Measurements from ENCODE around the gene MOB1A. TPM values are rescaled to one million over a fixed set of nuclear protein-coding genes. Genes with fewer than 3 reads are reported as not detected.

MOB1A gene
- total RNA-seq, 1 experiment from 2014 or later: 95.1 TPM

DNA sequence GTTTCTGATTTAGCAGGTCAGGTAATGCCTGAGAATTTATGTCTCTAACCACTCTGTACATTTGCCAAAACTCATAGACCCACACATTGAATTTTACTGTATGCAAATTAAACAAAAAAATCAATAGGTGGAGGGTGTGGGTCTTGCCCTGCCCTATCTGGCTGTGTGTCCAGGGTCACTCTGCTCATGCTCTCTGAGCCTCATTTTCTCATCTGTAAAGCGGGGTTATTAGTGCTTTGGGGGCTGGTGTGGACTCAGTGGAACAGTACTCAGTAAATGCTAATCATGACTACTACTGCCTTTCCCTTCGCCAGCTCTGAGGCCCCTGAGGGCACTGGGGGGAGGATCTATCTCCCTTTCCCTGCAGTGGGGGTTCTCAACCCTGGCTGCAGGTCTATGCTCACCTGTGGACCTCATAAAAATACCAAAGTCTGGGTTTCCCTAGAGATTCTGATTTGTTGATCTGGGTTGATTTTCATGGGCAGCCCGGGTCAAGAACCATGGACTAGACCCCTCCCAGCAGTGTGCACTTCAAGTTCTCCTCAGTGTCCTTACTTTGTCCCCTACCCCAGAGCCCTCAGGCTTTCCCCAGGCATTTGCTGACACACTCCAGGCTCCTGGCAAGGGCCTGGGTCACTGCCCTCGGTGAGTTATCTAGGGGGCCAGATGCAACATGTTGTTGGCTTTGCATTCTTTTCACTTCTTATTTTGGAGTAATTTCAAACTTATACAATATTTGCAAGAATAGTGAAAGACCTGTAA lies 47.2 kb upstream of the MOB1A start:
- Histone ChIP-seq H3K9ac (ENCODE audit: extremely low read depth, insufficient read length, low read length) (no peak overlapping the region), H3K23ac (ENCODE audit: insufficient read length, low read depth, low read length) (no peak overlapping the region), H4K5ac (ENCODE audit: insufficient read length, low read depth, low read length) (no peak overlapping the region), H3K18ac (ENCODE audit: insufficient read length, low read depth, low read length) (no peak overlapping the region), H2BK5ac (ENCODE audit: insufficient read length, low read length) (no peak overlapping the region), H4K8ac (replicated peaks; ENCODE audit: insufficient read length, low read depth, low read length) (no peak overlapping the region), H3K27me3 (ENCODE audit: insufficient read depth, low read length) (no peaks in the 10 kb centered on the region), H3T11ph (ENCODE audit: low read length) (no peak overlapping the region), H3K4ac (ENCODE audit: low read depth, low read length) (no peak overlapping the region), H3K23me2 (ENCODE audit: insufficient read length, low read depth, low read length, poor library complexity, severe bottlenecking) (no peaks in the 10 kb centered on the region), H2AFZ (ENCODE audit: low read length) (no peak overlapping the region), H4K91ac (ENCODE audit: insufficient read length, low read depth, low read length) (no peak overlapping the region), H3K9me3 (ENCODE audit: control insufficient read depth, low read depth, low read length) (no peaks in the 10 kb centered on the region), H3K79me1 (ENCODE audit: insufficient read depth, low read depth, low read length, poor library complexity, severe bottlenecking) (no peaks in the 10 kb centered on the region), H2BK15ac (ENCODE audit: low read depth, low read length) (no peak overlapping the region), H4K20me1 (ENCODE audit: control insufficient read depth, insufficient read depth, insufficient read length) (no peaks in the 10 kb centered on the region), H2BK12ac (ENCODE audit: insufficient read length, low read depth, low read length) (no peak overlapping the region), H3K56ac (ENCODE audit: insufficient read length, low read depth, low read length) (no peak overlapping the region), H2BK20ac (ENCODE audit: low read depth, low read length, poor library complexity, severe bottlenecking) (no peak overlapping the region), H3K14ac (ENCODE audit: insufficient read depth, low read length) (no peak overlapping the region), H3K27ac (ENCODE audit: insufficient read length, low read depth, low read length) (no peak overlapping the region), H3K79me2 (ENCODE audit: insufficient read depth, low read length) (no peaks in the 10 kb centered on the region), H3K4me1 (ENCODE audit: insufficient read depth, low read length) (no peaks in the 10 kb centered on the region), H2AK5ac (ENCODE audit: insufficient read length, low read length) (no peak overlapping the region), H3K4me2 (ENCODE audit: insufficient read depth, insufficient read length, low read length) (no peak overlapping the region), H2BK120ac (ENCODE audit: low read depth, low read length, poor library complexity, severe bottlenecking) (no peak overlapping the region)
- Mint-ChIP-seq H3K27me3 (ENCODE audit: low read depth) (peaks cover 16% of the 10 kb centered on the region), H3K27ac (no peak overlapping the region), H3K4me3 (no peak overlapping the region), H3K4me1 (peaks cover 13 to 21% of the 10 kb centered on the region in 2 experiments), H3K36me3 (ENCODE audit: insufficient read depth in 1 of 3, low read depth in 3 of 3) (peaks cover 0 to 12% (median 0%) of the 10 kb centered on the region in 3 experiments; a peak in 3 of 7 replicates), H3K9me3 (no peaks in the 10 kb centered on the region)
- TF ChIP-seq, protein P1, sequence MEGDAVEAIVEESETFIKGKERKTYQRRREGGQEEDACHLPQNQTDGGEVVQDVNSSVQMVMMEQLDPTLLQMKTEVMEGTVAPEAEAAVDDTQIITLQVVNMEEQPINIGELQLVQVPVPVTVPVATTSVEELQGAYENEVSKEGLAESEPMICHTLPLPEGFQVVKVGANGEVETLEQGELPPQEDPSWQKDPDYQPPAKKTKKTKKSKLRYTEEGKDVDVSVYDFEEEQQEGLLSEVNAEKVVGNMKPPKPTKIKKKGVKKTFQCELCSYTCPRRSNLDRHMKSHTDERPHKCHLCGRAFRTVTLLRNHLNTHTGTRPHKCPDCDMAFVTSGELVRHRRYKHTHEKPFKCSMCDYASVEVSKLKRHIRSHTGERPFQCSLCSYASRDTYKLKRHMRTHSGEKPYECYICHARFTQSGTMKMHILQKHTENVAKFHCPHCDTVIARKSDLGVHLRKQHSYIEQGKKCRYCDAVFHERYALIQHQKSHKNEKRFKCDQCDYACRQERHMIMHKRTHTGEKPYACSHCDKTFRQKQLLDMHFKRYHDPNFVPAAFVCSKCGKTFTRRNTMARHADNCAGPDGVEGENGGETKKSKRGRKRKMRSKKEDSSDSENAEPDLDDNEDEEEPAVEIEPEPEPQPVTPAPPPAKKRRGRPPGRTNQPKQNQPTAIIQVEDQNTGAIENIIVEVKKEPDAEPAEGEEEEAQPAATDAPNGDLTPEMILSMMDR (conservative IDR thresholded peaks at IDR 0.05): no peak
- WGBS (ENCODE audit: extremely low coverage, insufficient read length, low lambda C conversion rate): no CpG with 5 or more reads among the region's 4 CpGs
- no peak for DNase-seq

Data from H9 (cell line).